Stimulated activated CD8-positive, alpha-beta memory T cell treated with anti-CD3 and anti-CD28 coated beads, Interleukin-2, amount 100 ng/mL, for 1 hour (primary cell): ENCODE results near the gene MRPS7.
A peak's percentile ranks its signal among the peaks of the same experiment; 100 is the strongest.

Source experiments
- DNase-seq, 2 donors: peaks; one replicate each; pipeline ENCODE4 v3.0.0-alpha.2; 2020; ENCODE audit warnings: low read depth in 2 of 2

Gene MRPS7

GRCh38 chr17:75261336-75262111 lies at the start of gene MRPS7, which contains the start of gene GGA3:
MRPS7 (plus strand) TSS chr17:75261879; CDS start chr17:75261901, 22 bp downstream.
GGA3 (minus strand) TSS chr17:75261606; CDS start chr17:75261587, 19 bp downstream.
- DNase-seq, result peak; percentile 88 to 92

GRCh38 chr17:75218131-75218530 lies 43.5 kb upstream of the MRPS7 start:
- no peak for DNase-seq

GRCh38 chr17:75219815-75220214 lies 41.9 kb upstream of the MRPS7 start:
- no peak for DNase-seq

GRCh38 chr17:75225016-75225415 lies 36.7 kb upstream of the MRPS7 start:
- DNase-seq, result no peak

- no peak for DNase-seq
Measured at GRCh38 chr17:75227729-75228128, 34.0 kb upstream of the MRPS7 start.

- DNase-seq, result no peak
Measured at GRCh38 chr17:75228305-75228704, 33.4 kb upstream of the MRPS7 start.

- no peak for DNase-seq
Measured at GRCh38 chr17:75228847-75229246, 32.8 kb upstream of the MRPS7 start.

- no peak for DNase-seq
Measured at GRCh38 chr17:75231071-75231470, 30.6 kb upstream of the MRPS7 start.

- DNase-seq, result no peak
Measured at GRCh38 chr17:75231741-75232464, 29.8 kb upstream of the MRPS7 start.

- no peak for DNase-seq
Measured at GRCh38 chr17:75232786-75233185, 28.9 kb upstream of the MRPS7 start.

GRCh38 chr17:75237100-75238014 lies 24.3 kb upstream of the MRPS7 start:
- DNase-seq, result no peak

GRCh38 chr17:75238020-75238580 lies 23.6 kb upstream of the MRPS7 start:
- DNase-seq, result no peak

GRCh38 chr17:75238684-75239191 lies 22.9 kb upstream of the MRPS7 start:
- peak; percentile 21 to 36 for DNase-seq

GRCh38 chr17:75239214-75239613 lies 22.5 kb upstream of the MRPS7 start:
- DNase-seq, result no peak

- no peak for DNase-seq
Measured at GRCh38 chr17:75239778-75240393, 21.8 kb upstream of the MRPS7 start.

- no peak for DNase-seq
Measured at GRCh38 chr17:75240394-75241142, 21.1 kb upstream of the MRPS7 start.

GRCh38 chr17:75241143-75241430 lies 20.6 kb upstream of the MRPS7 start:
- DNase-seq, result no peak

- DNase-seq, result no peak
Measured at GRCh38 chr17:75241502-75241901, 20.2 kb upstream of the MRPS7 start.

- no peak for DNase-seq
Measured at GRCh38 chr17:75241996-75242460, 19.7 kb upstream of the MRPS7 start.

GRCh38 chr17:75242461-75243042 lies 19.1 kb upstream of the MRPS7 start:
- DNase-seq, result no peak
